ENCODE results near the gene NR2C2.

The NR2C2 gene

GRCh38 chr3:15094187-15094875 is 146.9 kb downstream of the NR2C2 start:
- DNase-seq (ENCODE audit: insufficient read length, low spot score) (no peak), FAIRE-seq (no peak)

- no peak for DNase-seq (ENCODE audit: insufficient read length, low spot score)
- FAIRE-seq = no peak
Measured at GRCh38 chr3:15096046-15096445, 148.7 kb downstream of the NR2C2 start.

GRCh38 chr3:15097891-15098290 is 150.5 kb downstream of the NR2C2 start:
- DNase-seq (ENCODE audit: insufficient read length, low spot score) = no peak
- peak; percentile 53 for FAIRE-seq

Measured in GM19239 (cell line).